Naive thymus-derived CD4-positive, alpha-beta T cell (primary cell): ENCODE data around the gene SLC44A4. TPM values are rescaled to one million over a fixed set of nuclear protein-coding genes. Genes with fewer than 3 reads are reported as not detected.
"Not testable (repeated sequence)": the region's sequence is repeated elsewhere in the genome, so short reads cannot be mapped to it uniquely, and the experiment has no call there.

Experiments used
- ATAC-seq: fragments of 150-1000 bp; cut with Tn5 transposase; 2 replicates; pipeline ENCODE4 v1.10.0; 2021; ENCODE audit warnings: mild to moderate bottlenecking, moderate library complexity
- CTCF ChIA-PET: fragments of 350-600 bp; sonication (Branson Sonifier 250); formaldehyde crosslinking; loops from one replicate; lab custom pipeline; 2021; ENCODE audit warnings: antibody characterized with exemption; lab: Charles Lee
- POLR2A ChIA-PET: fragments of 350-600 bp; sonication (Branson Sonifier 250); formaldehyde crosslinking; loops from one replicate; lab custom pipeline; 2021; ENCODE audit warnings: antibody characterized with exemption, inconsistent platforms; lab: Charles Lee
- DNase-seq, 9 donors: peaks; one replicate each; pipeline versions ENCODE4 v3.0.0 to v3.0.0-alpha.2; 2020 to 2022; ENCODE audit warnings: mixed read lengths in 1 of 9
- H3K27ac ChIP-seq: one replicate; pipeline ENCODE4 v1.7.0; 2013; ENCODE audit warnings: mild to moderate bottlenecking, low read depth, low read length, moderate library complexity
- H3K27me3 ChIP-seq, 2 donors: one replicate each; pipeline ENCODE4 v1.7.0; 2013; ENCODE audit warnings: low read length in 2 of 2, mild to moderate bottlenecking in 2 of 2, moderate library complexity in 2 of 2; ENCODE audit not compliant: control insufficient read depth in 2 of 2, insufficient read depth in 2 of 2
- H3K36me3 ChIP-seq, 3 experiments: 1 replicate in 2 of 3; 2 replicates in 1 of 3; pipeline ENCODE4 v1.7.0; 2013; ENCODE audit warnings: low read length in 3 of 3, mild to moderate bottlenecking in 3 of 3, moderate library complexity in 1 of 3; ENCODE audit not compliant: insufficient read depth in 3 of 3, control insufficient read depth in 2 of 3
- H3K4me1 ChIP-seq, 2 donors: one replicate each; pipeline ENCODE4 v1.7.0; 2013; ENCODE audit warnings: low read length in 2 of 2, mild to moderate bottlenecking in 2 of 2, moderate library complexity in 1 of 2; ENCODE audit not compliant: control insufficient read depth in 2 of 2, insufficient read depth in 2 of 2
- H3K4me3 ChIP-seq: 2 replicates; pipeline ENCODE4 v1.7.0; 2013; ENCODE audit warnings: mild to moderate bottlenecking, low read length
- H3K9me3 ChIP-seq, 3 experiments: 1 replicate in 2 of 3; 2 replicates in 1 of 3; pipeline ENCODE4 v1.7.0; 2013; ENCODE audit warnings: low read length in 3 of 3; ENCODE audit not compliant: control insufficient read depth in 2 of 3
- H3K27ac Mint-ChIP-seq, 9 donors: one replicate each; pipeline ENCODE4 v1.8.0; 2020 to 2022; ENCODE audit warnings: mixed read lengths in 9 of 9, mild to moderate bottlenecking in 8 of 9, moderate library complexity in 5 of 9, inconsistent platforms in 2 of 9
- H3K27me3 Mint-ChIP-seq, 5 donors: one replicate each; pipeline ENCODE4 v1.8.0; 2021 to 2022; ENCODE audit warnings: mixed read lengths in 5 of 5, mild to moderate bottlenecking in 1 of 5
- H3K36me3 Mint-ChIP-seq, 5 donors: one replicate each; pipeline ENCODE4 v1.8.0; 2020 to 2022; ENCODE audit warnings: mixed read lengths in 5 of 5, mild to moderate bottlenecking in 3 of 5, inconsistent platforms in 1 of 5
- H3K4me1 Mint-ChIP-seq, 7 donors: one replicate each; pipeline ENCODE4 v1.8.0; 2020 to 2022; ENCODE audit warnings: mixed read lengths in 7 of 7, mild to moderate bottlenecking in 3 of 7, inconsistent platforms in 1 of 7
- H3K4me3 Mint-ChIP-seq, 10 donors: one replicate each; pipeline ENCODE4 v1.8.0; 2020 to 2022; ENCODE audit warnings: mild to moderate bottlenecking in 10 of 10, mixed read lengths in 10 of 10, moderate library complexity in 6 of 10, inconsistent platforms in 2 of 10
- H3K9me3 Mint-ChIP-seq, 11 donors: one replicate each; pipeline ENCODE4 v1.8.0; 2020 to 2022; ENCODE audit warnings: mixed read lengths in 11 of 11, mild to moderate bottlenecking in 4 of 11, inconsistent platforms in 1 of 11, moderate library complexity in 1 of 11
- intact Hi-C, 2 donors: fragments of 100-400 bp; cut with micrococcal nuclease; formaldehyde crosslinking; loops; one replicate each; pipeline ENCODE4 v1.15.1; 2023
- polyA plus RNA-seq, 2 donors: library from polyadenylated mRNA; unstranded; fragments of 300-500 nt; fragmentation: Illumina TruSeq; gene quantifications; one replicate each; pipeline ENCODE4 v1.2.3, GENCODE V29; 2021
- total RNA-seq, 6 experiments: library from RNA in 5 of 6; stranded (reverse) in 5 of 6; gene quantifications; 1 replicate in 5 of 6; 2 replicates in 1 of 6; pipeline ENCODE4 v1.2.3 and lab custom pipeline; 2021 to 2026

Gene SLC44A4
- total and polyA plus RNA-seq, 7 experiments from 2014 or later, result not detected

- Histone ChIP-seq H3K9me3 (no peaks in the 10 kb centered on the region), H3K36me3 (peaks cover 0 to 32% (median 6%) of the 10 kb centered on the region in 3 experiments), H3K27ac (no peak overlapping the region), H3K4me1 (peaks cover 8 to 15% of the 10 kb centered on the region in 2 donors), H3K27me3 (no peaks in the 10 kb centered on the region), H3K4me3 (no peak overlapping the region)
- H3K36me3 Mint-ChIP-seq, result peaks cover 0 to 15% (median 4%) of the 10 kb centered on the region in 5 donors
- ATAC-seq, result no peak
- H3K9me3 Mint-ChIP-seq, result peaks cover 0 to 6% (median 0%) of the 10 kb centered on the region in 11 donors
- peak overlapping the region in 6 of 9 donors; percentile 77 to 97 (median 93) for H3K27ac Mint-ChIP-seq
- intact Hi-C loops, result loop anchor here (5.0 to 10.0 kb wide), 3 partner anchors 114 to 704 kb away; partner anchors contain the start of genes CCHCR1 (in 1 of the 2), DXO (in 1 of the 2), MICB (in 1 of the 2) and TCF19 (in 1 of the 2)
- peaks cover 14 to 29% (median 20%) of the 10 kb centered on the region in 7 donors for H3K4me1 Mint-ChIP-seq
- ChIA-PET CTCF (no interaction called here), POLR2A (no interaction called here)
- peak overlapping the region in 8 of 10 donors; percentile 15 to 96 (median 90) for H3K4me3 Mint-ChIP-seq
- DNase-seq, result no peak
- peaks cover 0 to 2% (median 0%) of the 10 kb centered on the region in 5 donors for H3K27me3 Mint-ChIP-seq
Measured at GRCh38 chr6:31861150-31861549, 17.6 kb downstream of the SLC44A4 start.

DNA sequence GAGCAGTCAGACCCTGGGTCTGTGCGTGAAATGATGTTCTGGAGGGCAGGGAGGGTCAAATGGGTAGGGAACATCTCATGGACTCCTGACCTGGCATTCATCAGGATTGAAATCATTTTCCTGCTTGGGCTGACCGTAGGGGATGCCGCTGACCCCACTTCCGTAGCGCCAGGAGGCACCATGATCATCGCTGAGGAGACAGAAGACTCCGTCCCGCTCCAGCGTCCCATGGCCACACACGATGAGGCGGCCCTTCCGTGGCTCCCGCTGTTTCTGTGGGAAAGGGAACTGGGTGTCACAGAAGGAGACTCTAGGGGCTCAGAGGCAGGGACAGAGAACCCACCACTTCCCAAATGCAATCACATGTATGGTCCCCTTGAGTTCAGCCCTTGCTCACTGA, 18.4 kb downstream of the SLC44A4 start:
- DNase-seq, result no peak
- intact Hi-C loops, result loop anchor here (5.0 to 10.0 kb wide), 3 partner anchors 114 to 703 kb away; partner anchors contain the start of genes CCHCR1 (in 1 of the 2), DXO (in 1 of the 2), MICB (in 1 of the 2) and TCF19 (in 1 of the 2)
- Histone ChIP-seq H3K4me3 (no peak overlapping the region), H3K36me3 (peaks cover 0 to 32% (median 6%) of the 10 kb centered on the region in 3 experiments), H3K4me1 (peaks cover 8 to 15% of the 10 kb centered on the region in 2 donors), H3K27me3 (no peaks in the 10 kb centered on the region), H3K9me3 (no peaks in the 10 kb centered on the region), H3K27ac (no peak overlapping the region)
- ATAC-seq, result no peak
- POLR2A ChIA-PET, result no interaction called here
- H3K27ac Mint-ChIP-seq, result peak overlapping the region in 1 of 9 donors; percentile 32
- peaks cover 0 to 6% (median 0%) of the 10 kb centered on the region in 11 donors for H3K9me3 Mint-ChIP-seq
- H3K36me3 Mint-ChIP-seq, result peaks cover 0 to 15% (median 4%) of the 10 kb centered on the region in 5 donors
- H3K27me3 Mint-ChIP-seq, result peaks cover 0 to 2% (median 0%) of the 10 kb centered on the region in 5 donors
- peak overlapping the region in 2 of 10 donors; percentile 8 to 51 for H3K4me3 Mint-ChIP-seq
- H3K4me1 Mint-ChIP-seq, result peaks cover 14 to 29% (median 20%) of the 10 kb centered on the region in 7 donors
- CTCF ChIA-PET, result no interaction called here

DNA sequence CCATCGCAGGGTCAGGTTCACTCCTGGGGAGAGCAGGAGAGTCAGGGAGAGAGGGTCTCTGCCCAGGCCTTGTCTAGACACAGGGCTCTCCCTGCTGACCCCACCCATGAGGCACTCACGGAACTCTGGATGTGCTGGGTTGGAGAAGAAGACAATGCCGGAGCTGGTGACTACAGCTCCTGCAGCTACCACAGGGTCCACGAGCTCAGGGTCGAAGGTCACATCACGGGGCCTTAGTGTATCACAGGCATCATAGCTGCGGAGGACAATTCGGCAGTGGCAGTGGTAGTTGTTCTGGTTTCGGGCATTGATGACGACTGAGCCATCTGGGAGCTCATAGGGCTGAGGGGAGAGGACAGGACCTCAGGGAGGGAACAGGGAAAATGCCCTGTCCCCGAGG, 18.9 kb downstream of the SLC44A4 start:
- H3K4me1 ChIP-seq, result peaks cover 8 to 15% of the 10 kb centered on the region in 2 donors
- H3K4me3 ChIP-seq, result no peak overlapping the region
- H3K27me3 Mint-ChIP-seq, result peaks cover 0 to 2% (median 0%) of the 10 kb centered on the region in 5 donors
- peak overlapping the region in 4 of 10 donors; percentile 3 to 56 (median 30) for H3K4me3 Mint-ChIP-seq
- no peak for DNase-seq
- ChIA-PET CTCF (no interaction called here), POLR2A (no interaction called here)
- H3K27ac Mint-ChIP-seq, result peak overlapping the region in 1 of 9 donors; percentile 5
- no peak for ATAC-seq
- H3K4me1 Mint-ChIP-seq, result peaks cover 14 to 29% (median 20%) of the 10 kb centered on the region in 7 donors
- peaks cover 0 to 6% (median 0%) of the 10 kb centered on the region in 11 donors for H3K9me3 Mint-ChIP-seq
- no peak overlapping the region for H3K27ac ChIP-seq
- no peaks in the 10 kb centered on the region for H3K9me3 ChIP-seq
- peaks cover 0 to 32% (median 6%) of the 10 kb centered on the region in 3 experiments for H3K36me3 ChIP-seq
- peaks cover 0 to 15% (median 4%) of the 10 kb centered on the region in 5 donors for H3K36me3 Mint-ChIP-seq
- no peaks in the 10 kb centered on the region for H3K27me3 ChIP-seq
- intact Hi-C loops, result loop anchor here (5.0 to 10.0 kb wide), 3 partner anchors 115 to 703 kb away; partner anchors contain the start of genes CCHCR1 (in 1 of the 2), DXO (in 1 of the 2), MICB (in 1 of the 2) and TCF19 (in 1 of the 2)

GRCh38 chr6:31858707-31859106, 20.1 kb downstream of the SLC44A4 start:
- H3K9me3 ChIP-seq, result no peaks in the 10 kb centered on the region
- Mint-ChIP-seq H3K4me3 (peak overlapping the region in 1 of 10 donors; percentile 9), H3K27me3 (peaks cover 0 to 2% (median 0%) of the 10 kb centered on the region in 5 donors), H3K9me3 (peaks cover 0 to 6% (median 0%) of the 10 kb centered on the region in 11 donors), H3K4me1 (peaks cover 12 to 20% (median 17%) of the 10 kb centered on the region in 7 donors), H3K36me3 (peaks cover 0 to 15% (median 4%) of the 10 kb centered on the region in 5 donors), H3K27ac (no peak overlapping the region)
- no peak overlapping the region for H3K27ac ChIP-seq
- ChIA-PET CTCF (no interaction called here), POLR2A (no interaction called here)
- intact Hi-C loops, result no loop called here
- no peak for DNase-seq
- peaks cover 8 to 12% of the 10 kb centered on the region in 2 donors for H3K4me1 ChIP-seq
- H3K4me3 ChIP-seq, result no peak overlapping the region
- H3K27me3 ChIP-seq, result no peaks in the 10 kb centered on the region
- no peak for ATAC-seq
- H3K36me3 ChIP-seq, result peaks cover 0 to 32% (median 6%) of the 10 kb centered on the region in 3 experiments

- H3K4me3 ChIP-seq, H3K4me3 Mint-ChIP-seq, intact Hi-C loops, DNase-seq, H3K4me1 ChIP-seq, H3K9me3 ChIP-seq, H3K27me3 Mint-ChIP-seq, ATAC-seq, H3K27ac ChIP-seq, H3K9me3 Mint-ChIP-seq, H3K27me3 ChIP-seq, POLR2A ChIA-PET: not testable (repeated sequence)
- CTCF ChIA-PET, result interaction anchor here (0.6 kb wide), 1 partner anchor 212 kb away, joined by 3 read pairs; no protein-coding TSS in a partner anchor
- peaks cover 0 to 17% (median 4%) of the 10 kb centered on the region in 5 donors for H3K36me3 Mint-ChIP-seq
- H3K4me1 Mint-ChIP-seq, result peaks cover 8 to 15% (median 13%) of the 10 kb centered on the region in 7 donors
- H3K27ac Mint-ChIP-seq, result peak overlapping the region in 2 of 9 donors; percentile 14 to 54
- H3K36me3 ChIP-seq, result peaks cover 0 to 32% (median 6%) of the 10 kb centered on the region in 3 experiments
Measured at GRCh38 chr6:31857774-31858173, 21.0 kb downstream of the SLC44A4 start.

DNA sequence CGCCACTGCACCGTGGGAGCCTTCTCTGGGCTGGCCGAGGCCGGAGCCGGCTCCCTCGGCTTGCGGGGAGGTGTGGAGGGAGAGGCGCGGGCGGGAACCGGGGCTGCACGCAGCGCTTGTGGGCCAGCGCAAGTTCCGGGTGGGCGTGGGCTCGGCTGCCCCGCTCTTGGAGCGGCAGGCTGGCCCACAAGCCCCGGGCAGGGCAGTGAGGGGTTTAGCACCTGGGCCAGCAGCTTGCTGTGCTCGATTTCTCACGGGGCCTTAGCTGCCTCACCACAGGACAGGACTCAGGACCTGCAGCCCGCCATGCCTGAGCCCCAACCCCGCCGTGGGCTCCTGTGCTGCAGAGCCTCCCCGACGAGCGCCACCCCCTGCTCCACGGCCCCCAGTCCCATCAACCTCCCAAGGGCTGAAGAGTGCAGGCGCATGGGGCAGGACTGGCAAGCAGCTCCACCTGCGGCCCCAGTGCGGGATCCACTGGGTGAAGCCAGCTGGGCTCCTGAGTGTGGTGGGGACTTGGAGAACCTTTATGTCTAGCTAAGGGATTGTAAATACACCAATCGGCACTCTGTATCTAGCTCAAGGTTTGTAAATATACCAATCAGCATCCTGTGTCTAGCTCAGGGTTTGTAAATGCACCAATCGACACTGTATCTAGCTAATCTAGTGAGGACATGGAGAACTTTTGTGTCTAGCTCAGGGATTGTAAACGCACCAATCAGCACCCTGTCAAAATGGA, 26.6 kb downstream of the SLC44A4 start:
- H3K9me3 Mint-ChIP-seq, H3K27me3 Mint-ChIP-seq, POLR2A ChIA-PET, H3K4me1 ChIP-seq, H3K27me3 ChIP-seq, H3K4me1 Mint-ChIP-seq, H3K36me3 ChIP-seq, ATAC-seq, intact Hi-C loops, H3K27ac Mint-ChIP-seq, H3K27ac ChIP-seq, DNase-seq, H3K9me3 ChIP-seq, H3K4me3 Mint-ChIP-seq, H3K4me3 ChIP-seq: not testable (repeated sequence)
- CTCF ChIA-PET, result interaction anchor here (0.6 to 0.8 kb wide), 2 partner anchors 33 to 226 kb away, joined by 3 read pairs; no protein-coding TSS in a partner anchor
- H3K36me3 Mint-ChIP-seq, result peaks cover 0 to 10% (median 0%) of the 10 kb centered on the region in 5 donors
